ENCODE data around the gene SMAD3.

The SMAD3 gene

DNA sequence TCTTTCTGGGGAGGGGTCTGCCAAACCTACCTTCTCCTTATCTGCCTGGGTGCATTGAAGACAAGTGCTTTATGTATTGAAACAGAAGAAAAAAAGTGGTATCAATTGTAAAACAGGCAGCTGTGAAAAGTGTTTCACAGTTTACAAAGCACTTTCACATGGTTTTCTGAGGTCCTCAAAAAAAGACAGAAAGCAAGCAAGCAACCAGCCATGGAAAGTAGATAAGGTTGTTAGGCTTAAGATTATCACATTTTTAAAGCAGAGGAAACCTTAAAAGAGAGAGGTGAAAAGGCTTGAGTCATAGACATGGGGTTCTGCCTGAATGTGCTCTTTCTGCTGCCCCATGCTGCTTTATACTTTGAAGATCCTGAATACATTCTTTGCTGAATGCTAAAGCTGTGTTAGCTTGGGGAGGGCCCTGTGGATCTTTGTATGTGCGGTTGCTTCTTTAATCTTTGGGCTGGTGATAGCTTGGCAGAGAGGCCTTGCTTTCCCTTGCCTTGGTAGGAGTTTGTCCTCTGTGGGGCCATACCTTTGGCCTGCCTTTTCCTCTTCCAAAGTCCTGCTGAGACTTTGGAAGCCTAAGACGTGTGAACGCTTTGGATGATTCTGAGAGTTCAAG lies 2.6 kb downstream of the SMAD3 start:
- peak overlapping the region; percentile 99 for H3K4me3 ChIP-seq (ENCODE audit: low read depth, low read length)
- in situ Hi-C loops (cut with HindIII; ENCODE audit: low sequenced_read_pairs): no loop called here
- TF ChIP-seq, protein P1, sequence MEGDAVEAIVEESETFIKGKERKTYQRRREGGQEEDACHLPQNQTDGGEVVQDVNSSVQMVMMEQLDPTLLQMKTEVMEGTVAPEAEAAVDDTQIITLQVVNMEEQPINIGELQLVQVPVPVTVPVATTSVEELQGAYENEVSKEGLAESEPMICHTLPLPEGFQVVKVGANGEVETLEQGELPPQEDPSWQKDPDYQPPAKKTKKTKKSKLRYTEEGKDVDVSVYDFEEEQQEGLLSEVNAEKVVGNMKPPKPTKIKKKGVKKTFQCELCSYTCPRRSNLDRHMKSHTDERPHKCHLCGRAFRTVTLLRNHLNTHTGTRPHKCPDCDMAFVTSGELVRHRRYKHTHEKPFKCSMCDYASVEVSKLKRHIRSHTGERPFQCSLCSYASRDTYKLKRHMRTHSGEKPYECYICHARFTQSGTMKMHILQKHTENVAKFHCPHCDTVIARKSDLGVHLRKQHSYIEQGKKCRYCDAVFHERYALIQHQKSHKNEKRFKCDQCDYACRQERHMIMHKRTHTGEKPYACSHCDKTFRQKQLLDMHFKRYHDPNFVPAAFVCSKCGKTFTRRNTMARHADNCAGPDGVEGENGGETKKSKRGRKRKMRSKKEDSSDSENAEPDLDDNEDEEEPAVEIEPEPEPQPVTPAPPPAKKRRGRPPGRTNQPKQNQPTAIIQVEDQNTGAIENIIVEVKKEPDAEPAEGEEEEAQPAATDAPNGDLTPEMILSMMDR (IDR thresholded peaks at IDR 0.05; ENCODE audit: low read depth, low read length, missing control alignments): no peak
- no peak for DNase-seq (ENCODE audit: low read depth)

DNA sequence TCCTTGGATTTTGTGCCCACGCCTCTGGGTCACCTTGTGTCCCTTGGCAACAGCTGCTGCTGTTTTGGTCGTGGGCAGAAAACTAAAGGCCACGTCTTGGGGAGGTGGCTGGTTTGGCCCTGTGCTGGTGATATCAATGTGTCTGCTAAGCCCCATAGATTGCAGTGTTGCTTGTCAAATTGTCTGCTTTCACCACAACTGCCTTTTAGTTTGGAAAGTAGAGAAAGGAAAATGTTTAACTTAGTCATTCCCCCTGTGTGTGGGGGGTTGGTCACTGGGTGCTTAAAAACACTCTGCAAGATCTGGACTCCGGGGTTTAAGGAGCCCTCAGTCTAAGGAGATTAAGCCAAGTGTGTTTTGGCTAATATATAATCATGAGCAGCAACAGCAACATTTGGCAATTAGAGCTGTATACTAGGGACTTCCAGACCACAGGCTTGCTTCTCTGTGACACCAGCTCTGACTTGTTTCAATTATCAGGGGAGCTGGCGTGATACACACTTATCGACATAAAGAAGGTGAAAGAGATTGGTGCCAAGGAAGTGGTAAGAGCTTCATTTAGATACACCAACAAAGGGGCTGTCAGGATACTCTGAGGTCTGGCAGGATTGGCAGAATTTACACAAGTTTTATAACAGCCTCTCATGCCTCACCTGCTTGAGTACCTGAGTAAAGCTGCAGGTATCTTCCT lies 3.5 kb downstream of the SMAD3 start:
- in situ Hi-C loops (cut with HindIII; ENCODE audit: low sequenced_read_pairs): no loop called here
- TF ChIP-seq, protein P1 (IDR thresholded peaks at IDR 0.05; ENCODE audit: low read depth, low read length, missing control alignments): no peak
- peak overlapping the region; percentile 99 for H3K4me3 ChIP-seq (ENCODE audit: low read depth, low read length)
- DNase-seq (ENCODE audit: low read depth): no peak

DNA sequence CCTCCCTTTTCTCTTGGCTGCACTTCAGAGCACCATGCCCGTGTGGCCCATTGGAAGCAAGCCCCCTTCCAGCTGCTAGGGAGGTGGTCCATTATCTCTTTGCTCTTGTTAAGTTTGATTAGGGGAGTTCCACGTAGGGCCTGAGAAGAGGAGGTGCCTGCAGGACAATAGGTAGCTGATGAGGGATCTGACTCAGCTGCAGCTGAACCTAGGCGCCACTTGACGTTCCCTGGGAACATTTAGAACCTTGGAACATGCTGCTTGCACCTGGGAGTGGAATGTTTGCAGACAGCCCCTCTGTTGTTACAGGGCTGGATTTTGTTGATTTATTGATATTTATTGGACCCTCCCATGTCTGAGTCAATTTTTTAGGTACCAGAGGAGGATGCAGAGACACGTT lies 4.7 kb downstream of the SMAD3 start:
- no peak overlapping the region for H3K4me3 ChIP-seq (ENCODE audit: low read depth, low read length)
- DNase-seq (ENCODE audit: low read depth): no peak
- in situ Hi-C loops (cut with HindIII; ENCODE audit: low sequenced_read_pairs): loop anchor here (5.0 kb wide), 1 partner anchor 187 kb away; no protein-coding TSS in a partner anchor
- TF ChIP-seq, protein P1 (IDR thresholded peaks at IDR 0.05; ENCODE audit: low read depth, low read length, missing control alignments): no peak

DNA sequence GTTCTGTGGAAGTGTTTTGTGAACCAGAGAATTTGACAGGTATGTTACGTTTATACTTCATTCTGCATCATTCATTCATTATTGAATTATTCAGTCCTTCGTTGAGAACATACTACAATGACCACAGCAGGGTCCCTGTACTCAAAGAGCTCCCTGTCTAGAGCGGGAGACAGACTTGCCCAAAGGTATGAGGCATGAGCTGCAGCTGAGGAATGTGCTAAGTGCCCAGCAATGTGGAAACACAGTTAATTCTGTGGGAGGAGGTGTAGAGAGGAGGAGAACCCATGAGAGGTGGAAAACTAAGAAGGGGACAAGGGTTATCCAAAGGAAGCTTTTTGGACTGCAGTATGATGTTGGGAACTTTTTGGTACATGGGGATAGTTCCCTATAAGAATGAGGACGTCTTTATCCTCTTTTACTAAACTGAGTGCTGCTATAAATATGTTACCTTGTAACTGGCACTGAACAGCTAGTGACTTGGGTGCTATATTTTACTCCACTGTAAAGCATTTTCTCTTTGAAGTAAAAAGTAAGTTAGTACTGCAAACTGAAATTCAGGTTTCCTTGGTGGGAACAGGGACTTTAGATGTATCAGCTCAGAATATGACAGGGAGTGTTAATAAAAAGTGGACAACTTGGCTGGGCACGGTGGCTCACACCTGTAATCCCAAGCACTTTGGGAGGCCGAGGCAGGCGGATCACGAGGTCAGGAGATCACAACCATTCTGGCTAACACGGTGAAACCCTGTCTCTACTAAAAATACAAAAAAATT lies 5.7 kb downstream of the SMAD3 start:
- TF ChIP-seq, protein P1 (IDR thresholded peaks at IDR 0.05; ENCODE audit: low read depth, low read length, missing control alignments): no peak
- in situ Hi-C loops (cut with HindIII; ENCODE audit: low sequenced_read_pairs): loop anchor here (5.0 kb wide), 1 partner anchor 186 kb away; no protein-coding TSS in a partner anchor
- no peak overlapping the region for H3K4me3 ChIP-seq (ENCODE audit: low read depth, low read length)
- DNase-seq (ENCODE audit: low read depth): no peak

DNA sequence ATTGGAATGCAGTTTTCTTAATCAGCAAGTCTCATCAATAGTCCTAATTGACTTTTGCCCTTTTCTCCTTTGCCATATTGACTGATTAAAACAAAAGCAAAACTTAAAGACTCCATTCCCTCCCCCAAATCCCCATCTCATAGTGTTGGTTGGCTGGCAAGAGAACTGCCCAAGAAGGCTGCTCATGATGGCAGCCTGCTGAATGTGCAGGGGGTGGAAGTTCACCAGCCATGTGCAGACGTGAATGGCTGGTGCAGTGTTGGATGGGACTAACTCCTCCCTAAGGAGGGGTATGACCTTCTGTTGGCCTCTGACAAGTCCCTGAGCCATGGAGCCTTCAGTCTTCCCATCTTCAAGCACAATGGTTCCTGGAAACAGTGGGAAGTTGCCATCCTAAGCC lies 7.0 kb downstream of the SMAD3 start:
- in situ Hi-C loops (cut with HindIII; ENCODE audit: low sequenced_read_pairs): loop anchor here (5.0 kb wide), 1 partner anchor 185 kb away; no protein-coding TSS in a partner anchor
- TF ChIP-seq, protein P1 (IDR thresholded peaks at IDR 0.05; ENCODE audit: low read depth, low read length, missing control alignments): no peak
- no peak for DNase-seq (ENCODE audit: low read depth)
- no peak overlapping the region for H3K4me3 ChIP-seq (ENCODE audit: low read depth, low read length)

DNA sequence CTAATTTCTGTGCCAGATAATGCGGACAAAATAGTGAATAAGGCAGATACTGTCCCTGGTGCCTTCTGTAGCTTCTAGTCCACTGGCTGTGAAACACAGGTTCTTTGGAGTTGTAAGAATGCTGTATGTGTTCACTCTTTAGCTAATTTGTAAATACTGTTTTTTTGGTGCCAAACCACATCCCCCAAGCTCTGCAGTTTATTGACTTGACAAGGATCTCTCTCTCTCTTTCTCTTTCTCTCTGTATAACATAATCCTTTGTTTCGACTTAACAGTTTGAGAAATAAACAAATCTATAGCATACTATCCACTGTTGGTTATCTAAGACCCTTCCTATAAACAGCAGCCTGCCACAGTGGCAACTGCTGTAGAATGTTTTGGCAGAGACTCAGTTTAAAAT lies 7.6 kb downstream of the SMAD3 start:
- in situ Hi-C loops (cut with HindIII; ENCODE audit: low sequenced_read_pairs): loop anchor here (5.0 kb wide), 1 partner anchor 184 kb away; no protein-coding TSS in a partner anchor
- H3K4me3 ChIP-seq (ENCODE audit: low read depth, low read length): no peak overlapping the region
- DNase-seq (ENCODE audit: low read depth): no peak
- TF ChIP-seq, protein P1 (IDR thresholded peaks at IDR 0.05; ENCODE audit: low read depth, low read length, missing control alignments): no peak
